Measurements from ENCODE around the gene CENPA.
A peak's percentile ranks its signal among the peaks of the same experiment; 100 is the strongest.

CENPA gene

GRCh38 chr2:26752656-26753055, 33.2 kb upstream of the CENPA start:
- DNase-seq (ENCODE audit: low read depth): no peak
- no peak overlapping the region for H3K4me3 ChIP-seq (ENCODE audit: low read depth, low read length)
- TF ChIP-seq POLR2A (IDR thresholded peaks at IDR 0.05; ENCODE audit: extremely low read depth, insufficient read length): no peak
- TF ChIP-seq MYC (IDR thresholded peaks at IDR 0.05; ENCODE audit: low read depth, low read length): no peak
- TF ChIP-seq, protein P1, sequence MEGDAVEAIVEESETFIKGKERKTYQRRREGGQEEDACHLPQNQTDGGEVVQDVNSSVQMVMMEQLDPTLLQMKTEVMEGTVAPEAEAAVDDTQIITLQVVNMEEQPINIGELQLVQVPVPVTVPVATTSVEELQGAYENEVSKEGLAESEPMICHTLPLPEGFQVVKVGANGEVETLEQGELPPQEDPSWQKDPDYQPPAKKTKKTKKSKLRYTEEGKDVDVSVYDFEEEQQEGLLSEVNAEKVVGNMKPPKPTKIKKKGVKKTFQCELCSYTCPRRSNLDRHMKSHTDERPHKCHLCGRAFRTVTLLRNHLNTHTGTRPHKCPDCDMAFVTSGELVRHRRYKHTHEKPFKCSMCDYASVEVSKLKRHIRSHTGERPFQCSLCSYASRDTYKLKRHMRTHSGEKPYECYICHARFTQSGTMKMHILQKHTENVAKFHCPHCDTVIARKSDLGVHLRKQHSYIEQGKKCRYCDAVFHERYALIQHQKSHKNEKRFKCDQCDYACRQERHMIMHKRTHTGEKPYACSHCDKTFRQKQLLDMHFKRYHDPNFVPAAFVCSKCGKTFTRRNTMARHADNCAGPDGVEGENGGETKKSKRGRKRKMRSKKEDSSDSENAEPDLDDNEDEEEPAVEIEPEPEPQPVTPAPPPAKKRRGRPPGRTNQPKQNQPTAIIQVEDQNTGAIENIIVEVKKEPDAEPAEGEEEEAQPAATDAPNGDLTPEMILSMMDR (IDR thresholded peaks at IDR 0.05; ENCODE audit: low read depth, low read length): no peak
- TF ChIP-seq MAX (IDR thresholded peaks at IDR 0.05; ENCODE audit: low read depth, low read length): no peak

DNA sequence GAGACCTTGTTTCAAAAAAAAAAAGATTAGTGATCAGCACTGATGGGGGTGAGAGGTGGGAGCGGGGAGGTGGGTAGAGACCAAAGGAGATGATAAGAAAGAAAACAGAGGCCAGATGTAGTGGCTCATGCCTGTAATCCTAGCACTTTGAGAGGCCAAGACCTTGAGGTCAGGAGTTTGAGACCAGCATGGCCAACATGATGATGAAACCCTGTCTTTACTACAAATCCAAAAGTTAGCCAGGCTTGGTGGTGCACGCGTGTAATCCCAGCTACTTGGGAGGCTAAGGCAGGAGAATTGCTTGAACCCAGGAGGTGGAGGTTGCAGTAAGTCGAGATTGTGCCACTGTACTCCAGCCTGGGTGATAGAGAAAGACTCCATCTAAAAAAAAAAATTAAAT, 31.3 kb upstream of the CENPA start:
- H3K4me3 ChIP-seq (ENCODE audit: low read depth, low read length): no peak overlapping the region
- TF ChIP-seq, protein P1 (IDR thresholded peaks at IDR 0.05; ENCODE audit: low read depth, low read length): no peak
- TF ChIP-seq MYC (IDR thresholded peaks at IDR 0.05; ENCODE audit: low read depth, low read length) (no peak), MAX (IDR thresholded peaks at IDR 0.05; ENCODE audit: low read depth, low read length) (no peak), POLR2A (IDR thresholded peaks at IDR 0.05; ENCODE audit: extremely low read depth, insufficient read length) (no peak)
- no peak for DNase-seq (ENCODE audit: low read depth)

DNA sequence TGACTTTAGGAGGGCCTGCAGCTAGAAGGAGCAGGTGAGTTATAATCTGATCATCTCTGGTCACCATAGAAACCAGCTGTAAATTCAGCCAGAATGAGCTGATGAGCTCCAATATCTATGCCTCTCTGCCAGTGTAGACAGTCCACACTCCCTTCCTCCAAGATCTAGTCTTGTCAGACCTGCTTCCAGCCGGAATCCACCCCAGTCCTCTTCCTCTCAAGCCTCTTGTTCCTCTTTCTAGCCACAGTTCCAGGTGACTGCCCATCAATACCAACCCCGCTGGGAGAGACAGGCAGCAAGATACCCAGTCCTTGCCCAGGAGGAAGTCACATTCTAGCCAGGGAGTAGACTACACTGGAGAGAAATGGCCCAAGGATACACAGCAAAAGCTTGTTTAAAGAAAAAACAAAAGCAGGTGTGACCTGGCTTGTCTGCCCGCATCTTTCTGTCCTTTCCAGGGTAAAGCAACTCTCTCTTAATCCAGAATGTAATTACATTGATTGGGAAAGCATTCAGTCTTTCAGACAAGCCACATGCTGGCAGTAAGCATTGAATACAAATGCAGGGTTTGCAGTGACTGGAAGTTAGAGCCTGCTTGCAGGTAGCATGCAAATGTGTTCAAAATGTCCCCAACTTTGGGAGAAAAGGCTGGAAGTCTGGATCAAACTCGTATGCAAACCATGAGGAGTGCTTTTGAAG, 30.7 kb upstream of the CENPA start:
- no peak overlapping the region for H3K4me3 ChIP-seq (ENCODE audit: low read depth, low read length)
- DNase-seq (ENCODE audit: low read depth): no peak
- no peak for TF ChIP-seq POLR2A (IDR thresholded peaks at IDR 0.05; ENCODE audit: extremely low read depth, insufficient read length)
- no peak for TF ChIP-seq MAX (IDR thresholded peaks at IDR 0.05; ENCODE audit: low read depth, low read length)
- TF ChIP-seq, protein P1 (IDR thresholded peaks at IDR 0.05; ENCODE audit: low read depth, low read length): no peak
- no peak for TF ChIP-seq MYC (IDR thresholded peaks at IDR 0.05; ENCODE audit: low read depth, low read length)

GRCh38 chr2:26756337-26756736, 29.5 kb upstream of the CENPA start:
- DNase-seq (ENCODE audit: low read depth): no peak
- no peak for TF ChIP-seq MAX (IDR thresholded peaks at IDR 0.05; ENCODE audit: low read depth, low read length)
- TF ChIP-seq MYC (IDR thresholded peaks at IDR 0.05; ENCODE audit: low read depth, low read length): no peak
- TF ChIP-seq POLR2A (IDR thresholded peaks at IDR 0.05; ENCODE audit: extremely low read depth, insufficient read length): no peak
- TF ChIP-seq, protein P1 (IDR thresholded peaks at IDR 0.05; ENCODE audit: low read depth, low read length): no peak
- H3K4me3 ChIP-seq (ENCODE audit: low read depth, low read length): no peak overlapping the region

GRCh38 chr2:26757873-26758789, 27.7 kb upstream of the CENPA start:
- DNase-seq (ENCODE audit: low read depth): peak; percentile 87
- TF ChIP-seq POLR2A (IDR thresholded peaks at IDR 0.05; ENCODE audit: extremely low read depth, insufficient read length) (no peak), MAX (IDR thresholded peaks at IDR 0.05; ENCODE audit: low read depth, low read length) (no peak), MYC (IDR thresholded peaks at IDR 0.05; ENCODE audit: low read depth, low read length) (no peak)
- TF ChIP-seq, protein P1 (IDR thresholded peaks at IDR 0.05; ENCODE audit: low read depth, low read length): no peak
- H3K4me3 ChIP-seq (ENCODE audit: low read depth, low read length): no peak overlapping the region

Data from NB4 (cell line).